ENCODE measurements around the gene LIMS2. TPM values are rescaled to one million over a fixed set of nuclear protein-coding genes. Genes with fewer than 3 reads are reported as not detected.

Gene LIMS2
- total and polyA plus RNA-seq, 2 donors (not counting 3 experiments of a cell fraction or from before 2014, with no cell fraction given), result 48.3 to 55.6 TPM

DNA sequence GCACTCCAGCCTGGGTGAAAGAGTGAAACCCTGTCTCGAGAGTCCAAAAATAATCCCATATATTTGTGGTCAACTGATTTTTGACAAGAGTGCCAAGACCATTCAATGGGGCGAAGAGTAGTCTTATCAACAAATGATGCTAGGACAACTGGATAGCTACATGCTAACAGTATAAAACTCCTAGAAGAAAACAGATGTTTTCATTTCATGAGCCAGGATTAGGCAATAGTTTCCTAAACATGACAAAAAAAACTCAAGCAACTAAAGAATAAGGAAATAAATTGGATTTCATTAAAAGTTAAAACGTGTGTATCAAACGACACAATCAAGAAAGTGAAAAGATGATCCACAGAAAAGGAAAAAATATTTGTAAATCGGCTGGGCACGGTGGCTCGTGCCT lies 6.3 kb downstream of the LIMS2 start:
- Histone ChIP-seq H3K9ac (replicated peaks; ENCODE audit: extremely low read depth, insufficient read depth, low read length) (no peak overlapping the region), H3K27ac (ENCODE audit: insufficient read depth, low read depth, low read length) (no peak overlapping the region), H3K9me1 (replicated peaks; ENCODE audit: control insufficient read depth, extremely low read depth, insufficient read depth, low read length) (no peaks in the 10 kb centered on the region), H2AFZ (ENCODE audit: low read depth, low read length) (no peak overlapping the region), H3K4me2 (ENCODE audit: insufficient read depth, low read length) (no peak overlapping the region), H3K9me3 (replicated peaks; ENCODE audit: control insufficient read depth, insufficient read depth, low read length) (no peaks in the 10 kb centered on the region), H3K4me3 (replicated peaks in 1 of 3; ENCODE audit: insufficient read depth in 1 of 3, low read depth in 1 of 3, low read length in 3 of 3) (no peak overlapping the region), H3K4me1 (ENCODE audit: control insufficient read depth, extremely low read depth, insufficient read depth, low read length) (peaks cover 15% of the 10 kb centered on the region), H3K36me3 (ENCODE audit: control insufficient read depth in 2 of 2, extremely low read depth in 1 of 2, insufficient read depth in 2 of 2, low read length in 2 of 2) (no peaks in the 10 kb centered on the region), H3K79me2 (ENCODE audit: control insufficient read depth, insufficient read depth, low read length) (no peaks in the 10 kb centered on the region), H4K20me1 (replicated peaks; ENCODE audit: control insufficient read depth, extremely low read depth, insufficient read depth, low read length) (no peaks in the 10 kb centered on the region), H3K27me3 (ENCODE audit: control insufficient read depth in 2 of 2, insufficient read depth in 2 of 2, low read length in 2 of 2) (no peaks in the 10 kb centered on the region)
- BruUV-seq (replicated peaks), result no TSS peak
- TF ChIP-seq, protein P1, sequence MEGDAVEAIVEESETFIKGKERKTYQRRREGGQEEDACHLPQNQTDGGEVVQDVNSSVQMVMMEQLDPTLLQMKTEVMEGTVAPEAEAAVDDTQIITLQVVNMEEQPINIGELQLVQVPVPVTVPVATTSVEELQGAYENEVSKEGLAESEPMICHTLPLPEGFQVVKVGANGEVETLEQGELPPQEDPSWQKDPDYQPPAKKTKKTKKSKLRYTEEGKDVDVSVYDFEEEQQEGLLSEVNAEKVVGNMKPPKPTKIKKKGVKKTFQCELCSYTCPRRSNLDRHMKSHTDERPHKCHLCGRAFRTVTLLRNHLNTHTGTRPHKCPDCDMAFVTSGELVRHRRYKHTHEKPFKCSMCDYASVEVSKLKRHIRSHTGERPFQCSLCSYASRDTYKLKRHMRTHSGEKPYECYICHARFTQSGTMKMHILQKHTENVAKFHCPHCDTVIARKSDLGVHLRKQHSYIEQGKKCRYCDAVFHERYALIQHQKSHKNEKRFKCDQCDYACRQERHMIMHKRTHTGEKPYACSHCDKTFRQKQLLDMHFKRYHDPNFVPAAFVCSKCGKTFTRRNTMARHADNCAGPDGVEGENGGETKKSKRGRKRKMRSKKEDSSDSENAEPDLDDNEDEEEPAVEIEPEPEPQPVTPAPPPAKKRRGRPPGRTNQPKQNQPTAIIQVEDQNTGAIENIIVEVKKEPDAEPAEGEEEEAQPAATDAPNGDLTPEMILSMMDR (IDR thresholded peaks at IDR 0.05; ENCODE audit: extremely low read depth in 1 of 2, insufficient read depth in 1 of 2, low read depth in 1 of 2, low read length in 2 of 2), result no peak
- TF ChIP-seq FOS (IDR thresholded peaks at IDR 0.05; ENCODE audit: borderline replicate concordance, insufficient read depth, low read length) (no peak), MYC (IDR thresholded peaks at IDR 0.05; ENCODE audit: low read depth, low read length) (no peak), GATA2 (IDR thresholded peaks at IDR 0.05; ENCODE audit: insufficient read depth, insufficient read length, low read depth, low read length) (no peak), POLR2A (IDR thresholded peaks at IDR 0.05; ENCODE audit: low read depth, low read length) (no peak), JUN (IDR thresholded peaks at IDR 0.05; ENCODE audit: borderline replicate concordance, insufficient read depth, insufficient read length, low read depth) (no peak), EZH2 (IDR thresholded peaks at IDR 0.05; ENCODE audit: borderline replicate concordance, low read depth, low read length, severe bottlenecking) (no peak), POLR2AphosphoS5 (IDR thresholded peaks at IDR 0.05; ENCODE audit: insufficient read depth, low read depth, low read length) (no peak)
- TF ChIP-seq, protein P2, sequence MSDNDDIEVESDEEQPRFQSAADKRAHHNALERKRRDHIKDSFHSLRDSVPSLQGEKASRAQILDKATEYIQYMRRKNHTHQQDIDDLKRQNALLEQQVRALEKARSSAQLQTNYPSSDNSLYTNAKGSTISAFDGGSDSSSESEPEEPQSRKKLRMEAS (IDR thresholded peaks at IDR 0.05; ENCODE audit: insufficient read depth, insufficient read length), result no peak
- POLR2A ChIA-PET, result no interaction called here
- DNase-seq (ENCODE audit: low read depth, low spot score), result no peak
- CTCF ChIA-PET, result interaction anchor here (2.3 kb wide), 1 partner anchor 78 kb away, joined by 8 read pairs; no protein-coding TSS in a partner anchor
- intact Hi-C loops (cut with micrococcal nuclease), result no loop called here
- no peak for FAIRE-seq
- dilution Hi-C loops (cut with MboI; ENCODE audit: extremely low pct_ligation_motif_present, low sequenced_read_pairs), result no loop called here
